ENCODE measurements around the gene FA2H.

The FA2H gene

GRCh38 chr16:74757349-74757748, 17.3 kb downstream of the FA2H start:
- no peak for ATAC-seq
- Mint-ChIP-seq H3K27ac (no peak overlapping the region), H3K4me3 (no peak overlapping the region), H3K27me3 (no peaks in the 10 kb centered on the region), H3K4me1 (no peaks in the 10 kb centered on the region), H3K9me3 (no peaks in the 10 kb centered on the region)
- DNase-seq, result no peak

GRCh38 chr16:74756203-74756602, 18.4 kb downstream of the FA2H start:
- no peak for DNase-seq
- no peaks in the 10 kb centered on the region for H3K9me3 Mint-ChIP-seq
- H3K27me3 Mint-ChIP-seq, result no peaks in the 10 kb centered on the region
- H3K4me1 Mint-ChIP-seq, result no peaks in the 10 kb centered on the region
- ATAC-seq, result no peak
- no peak overlapping the region for H3K4me3 Mint-ChIP-seq
- H3K27ac Mint-ChIP-seq, result no peak overlapping the region

DNA sequence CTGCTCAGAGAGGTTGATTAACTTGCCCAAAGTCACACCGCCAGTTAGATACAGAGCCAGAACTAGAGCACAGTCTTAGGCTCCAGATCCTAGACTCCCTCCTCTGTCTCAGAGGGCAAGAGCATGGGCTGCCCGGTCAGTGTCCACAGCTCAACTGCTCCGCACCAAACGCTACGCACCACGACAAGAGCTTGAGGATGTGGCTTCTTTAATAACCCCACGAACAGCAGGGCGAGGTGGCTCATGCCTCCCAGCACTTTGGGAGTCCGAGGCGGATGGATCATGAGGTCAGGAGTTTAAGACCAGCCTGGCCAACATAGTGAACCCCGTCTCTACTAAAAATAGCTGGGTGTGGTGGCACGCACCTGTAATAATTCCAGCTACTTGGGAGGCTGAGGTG, 21.4 kb downstream of the FA2H start:
- H3K4me3 Mint-ChIP-seq, result no peak overlapping the region
- ATAC-seq, result no peak

DNA sequence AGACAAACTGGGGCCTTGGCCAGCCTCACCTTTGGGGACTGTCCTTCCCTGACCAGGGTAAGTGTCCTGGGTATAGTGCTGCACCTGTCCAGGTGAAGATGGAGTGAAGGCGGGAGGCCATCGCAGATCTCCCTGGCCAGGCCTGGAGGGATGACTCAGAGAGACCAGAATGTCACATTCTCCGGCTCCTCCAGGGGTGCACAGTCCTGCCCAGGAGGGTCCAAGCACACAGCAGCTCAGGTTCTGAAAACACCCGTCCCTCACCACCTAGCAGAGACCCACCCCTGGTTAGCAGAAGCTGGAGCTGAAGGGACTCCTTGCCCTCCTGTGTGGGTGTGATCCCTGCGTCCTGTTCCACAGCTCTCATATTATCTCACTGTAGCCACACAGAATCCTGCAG, 21.9 kb downstream of the FA2H start:
- no peak for ATAC-seq
- Mint-ChIP-seq H3K4me1 (no peaks in the 10 kb centered on the region), H3K27ac (no peak overlapping the region), H3K9me3 (no peaks in the 10 kb centered on the region), H3K27me3 (no peaks in the 10 kb centered on the region), H3K4me3 (no peak overlapping the region)
- no peak for DNase-seq

More for the DNA sequence above, 21.4 kb downstream of the FA2H start:
- Mint-ChIP-seq H3K4me1 (no peaks in the 10 kb centered on the region), H3K27ac (no peak overlapping the region), H3K27me3 (no peaks in the 10 kb centered on the region), H3K9me3 (no peaks in the 10 kb centered on the region)
- DNase-seq, result no peak

- no peaks in the 10 kb centered on the region for H3K4me1 Mint-ChIP-seq
- DNase-seq (no peak), ATAC-seq (no peak)
- no peaks in the 10 kb centered on the region for H3K9me3 Mint-ChIP-seq
- peak overlapping the region in 1 of 2 donors; percentile 27 for H3K27ac Mint-ChIP-seq
- H3K4me3 Mint-ChIP-seq, result no peak overlapping the region
- H3K27me3 Mint-ChIP-seq, result no peaks in the 10 kb centered on the region
Measured at GRCh38 chr16:74752258-74752657, 22.4 kb downstream of the FA2H start.

GRCh38 chr16:74751658-74752057, 23.0 kb downstream of the FA2H start:
- Mint-ChIP-seq H3K9me3 (no peaks in the 10 kb centered on the region), H3K4me3 (no peak overlapping the region), H3K27me3 (no peaks in the 10 kb centered on the region), H3K27ac (no peak overlapping the region), H3K4me1 (no peaks in the 10 kb centered on the region)
- DNase-seq (no peak), ATAC-seq (no peak)

- H3K27me3 Mint-ChIP-seq, result no peaks in the 10 kb centered on the region
- no peak for ATAC-seq
- H3K4me3 Mint-ChIP-seq, result no peak overlapping the region
- no peak overlapping the region for H3K27ac Mint-ChIP-seq
- no peak for DNase-seq
- H3K4me1 Mint-ChIP-seq, result no peaks in the 10 kb centered on the region
- no peaks in the 10 kb centered on the region for H3K9me3 Mint-ChIP-seq
Measured at GRCh38 chr16:74749291-74750055, 25.1 kb downstream of the FA2H start.

DNA sequence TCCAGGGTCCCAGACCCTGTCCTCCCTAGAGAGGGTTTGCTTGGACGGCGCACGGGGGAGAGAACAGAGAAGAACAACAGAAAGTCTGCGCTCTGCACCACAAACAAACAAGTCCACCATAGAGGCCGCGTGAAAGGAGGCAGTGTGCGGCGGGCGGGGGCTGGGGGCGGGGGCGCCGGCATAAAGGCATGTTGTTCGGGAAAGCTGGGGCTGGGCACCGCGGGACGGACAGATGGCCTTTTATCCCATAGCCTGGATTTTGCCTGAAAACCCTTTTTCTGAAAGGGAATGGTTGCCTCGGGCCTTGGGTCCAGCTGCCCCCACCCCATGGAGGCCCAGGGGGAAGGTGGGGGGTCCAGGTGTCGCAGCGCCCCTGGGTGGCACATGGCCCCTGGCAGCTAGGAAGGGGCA, 26.0 kb downstream of the FA2H start:
- no peak overlapping the region for H3K27ac Mint-ChIP-seq
- no peak overlapping the region for H3K4me3 Mint-ChIP-seq
- H3K9me3 Mint-ChIP-seq, result no peaks in the 10 kb centered on the region
- no peaks in the 10 kb centered on the region for H3K27me3 Mint-ChIP-seq
- ATAC-seq (no peak), DNase-seq (no peak)
- no peaks in the 10 kb centered on the region for H3K4me1 Mint-ChIP-seq

DNA sequence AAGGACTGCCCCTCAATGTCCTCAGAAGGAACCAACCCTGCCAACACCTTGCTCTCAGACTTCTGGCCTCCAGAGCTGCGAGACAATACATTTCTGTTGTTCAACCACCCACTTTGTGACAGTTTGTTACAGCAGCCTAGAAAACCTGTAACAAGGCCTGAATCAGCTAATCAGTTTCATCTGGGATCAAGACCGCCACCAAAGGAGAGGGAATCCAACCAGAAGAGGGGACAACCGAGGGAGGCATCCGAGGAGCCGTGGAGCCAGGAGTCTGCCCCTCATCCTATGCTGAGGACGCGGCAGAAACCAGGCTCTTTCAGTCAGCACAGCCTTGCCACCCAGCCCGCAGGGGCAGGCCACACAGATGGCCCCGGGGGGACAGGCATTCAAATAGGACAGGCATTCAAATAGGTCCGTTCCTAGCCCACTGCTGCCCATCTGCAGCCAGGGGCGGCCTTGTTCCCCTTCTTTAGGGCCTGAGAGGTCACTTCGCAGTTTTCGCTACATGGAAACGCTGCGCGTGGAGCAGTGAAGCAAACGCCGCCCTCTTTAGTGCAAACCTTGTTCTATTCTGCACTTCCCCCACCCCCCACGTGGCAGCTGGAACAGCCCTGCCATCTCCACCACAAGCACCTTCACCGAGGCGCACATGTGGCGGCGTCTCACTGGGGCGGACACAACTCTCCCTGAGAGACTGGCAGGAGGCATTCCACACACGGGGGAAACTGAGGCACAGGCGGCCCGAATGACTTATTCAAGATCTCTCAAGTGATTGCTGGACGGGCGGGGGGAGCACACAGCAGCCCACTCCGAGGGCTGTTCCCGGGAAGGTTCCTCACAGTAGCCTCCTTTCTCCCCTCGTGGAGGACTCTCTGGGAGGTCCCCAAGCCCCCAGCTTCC, 26.7 kb downstream of the FA2H start:
- Mint-ChIP-seq H3K4me3 (no peak overlapping the region), H3K4me1 (no peaks in the 10 kb centered on the region), H3K9me3 (no peaks in the 10 kb centered on the region), H3K27me3 (no peaks in the 10 kb centered on the region), H3K27ac (no peak overlapping the region)
- ATAC-seq (no peak), DNase-seq (no peak)

- H3K4me1 Mint-ChIP-seq, result peaks cover 6% of the 10 kb centered on the region
- ATAC-seq, result no peak
- no peaks in the 10 kb centered on the region for H3K9me3 Mint-ChIP-seq
- no peak for DNase-seq
- H3K27me3 Mint-ChIP-seq, result no peaks in the 10 kb centered on the region
- no peak overlapping the region for H3K27ac Mint-ChIP-seq
- H3K4me3 Mint-ChIP-seq, result no peak overlapping the region
Measured at GRCh38 chr16:74745926-74746325, 28.7 kb downstream of the FA2H start.

GRCh38 chr16:74745109-74745615, 29.5 kb downstream of the FA2H start:
- Mint-ChIP-seq H3K27ac (no peak overlapping the region), H3K27me3 (no peaks in the 10 kb centered on the region), H3K9me3 (no peaks in the 10 kb centered on the region), H3K4me1 (peaks cover 6% of the 10 kb centered on the region), H3K4me3 (no peak overlapping the region)
- ATAC-seq, result no peak
- no peak for DNase-seq

GRCh38 chr16:74744566-74744965, 30.1 kb downstream of the FA2H start:
- DNase-seq (no peak), ATAC-seq (no peak)
- Mint-ChIP-seq H3K9me3 (no peaks in the 10 kb centered on the region), H3K27me3 (no peaks in the 10 kb centered on the region), H3K4me1 (peaks cover 6% of the 10 kb centered on the region), H3K27ac (no peak overlapping the region), H3K4me3 (no peak overlapping the region)

- ATAC-seq, result no peak
- Mint-ChIP-seq H3K4me1 (peaks cover 6% of the 10 kb centered on the region), H3K4me3 (no peak overlapping the region), H3K27me3 (no peaks in the 10 kb centered on the region), H3K27ac (peak overlapping the region in 1 of 2 donors; percentile 12), H3K9me3 (no peaks in the 10 kb centered on the region)
- no peak for DNase-seq
Measured at GRCh38 chr16:74743668-74744299, 30.8 kb downstream of the FA2H start.

DNA sequence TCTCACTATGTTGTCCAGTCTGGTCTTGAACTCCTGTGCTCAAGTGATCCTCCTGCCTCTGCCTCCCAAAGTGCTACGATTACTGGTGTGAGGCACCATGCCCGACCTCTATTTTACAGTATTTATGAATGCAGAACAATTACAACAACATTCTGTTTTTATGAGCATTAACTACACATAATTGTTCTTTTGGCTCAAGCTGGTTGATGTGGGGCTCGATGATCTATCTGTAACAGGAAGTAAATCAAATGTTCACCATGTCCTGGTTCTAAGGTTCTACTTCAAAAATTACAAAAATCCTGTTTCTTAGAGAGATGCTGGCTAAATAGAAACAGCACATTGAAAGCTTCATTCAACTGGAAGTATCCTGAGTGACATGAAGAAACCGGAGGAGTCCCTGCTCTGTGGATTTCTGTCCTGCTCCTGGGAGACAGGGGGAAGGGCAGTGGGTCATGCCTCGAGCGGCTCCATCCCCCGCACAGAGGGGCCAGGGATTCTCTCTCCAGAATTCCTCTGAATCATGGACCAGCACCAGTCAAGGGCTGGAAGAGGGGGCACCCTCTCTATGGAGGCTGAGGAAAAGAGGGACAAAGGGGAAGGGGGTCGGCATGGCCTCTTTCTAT, 31.5 kb downstream of the FA2H start:
- H3K4me1 Mint-ChIP-seq, result peaks cover 6% of the 10 kb centered on the region
- DNase-seq (no peak), ATAC-seq (no peak)
- no peaks in the 10 kb centered on the region for H3K9me3 Mint-ChIP-seq
- no peaks in the 10 kb centered on the region for H3K27me3 Mint-ChIP-seq
- no peak overlapping the region for H3K27ac Mint-ChIP-seq
- no peak overlapping the region for H3K4me3 Mint-ChIP-seq

- no peak overlapping the region for H3K27ac Mint-ChIP-seq
- no peak for DNase-seq
- no peak for ATAC-seq
- H3K4me3 Mint-ChIP-seq, result no peak overlapping the region
- peaks cover 6% of the 10 kb centered on the region for H3K4me1 Mint-ChIP-seq
- H3K9me3 Mint-ChIP-seq, result no peaks in the 10 kb centered on the region
- H3K27me3 Mint-ChIP-seq, result peaks cover 7% of the 10 kb centered on the region
Measured at GRCh38 chr16:74742051-74742481, 32.6 kb downstream of the FA2H start.
